GM18520 (cell line): ENCODE data around the gene MZF1.

Experiments used
- ATAC-seq: cut with Tn5 transposase; IDR thresholded peaks from one replicate; pipeline ENCODE4 v1.9.1; 2021; ENCODE audit not compliant: unreplicated experiment

Gene MZF1

GRCh38 chr19:58515259-58515658 lies 57.9 kb downstream of the MZF1 start:
- no peak for ATAC-seq

- ATAC-seq, result no peak
These were observed 58.5 kb downstream of the MZF1 start for GRCh38 chr19:58514564-58515022.

DNA sequence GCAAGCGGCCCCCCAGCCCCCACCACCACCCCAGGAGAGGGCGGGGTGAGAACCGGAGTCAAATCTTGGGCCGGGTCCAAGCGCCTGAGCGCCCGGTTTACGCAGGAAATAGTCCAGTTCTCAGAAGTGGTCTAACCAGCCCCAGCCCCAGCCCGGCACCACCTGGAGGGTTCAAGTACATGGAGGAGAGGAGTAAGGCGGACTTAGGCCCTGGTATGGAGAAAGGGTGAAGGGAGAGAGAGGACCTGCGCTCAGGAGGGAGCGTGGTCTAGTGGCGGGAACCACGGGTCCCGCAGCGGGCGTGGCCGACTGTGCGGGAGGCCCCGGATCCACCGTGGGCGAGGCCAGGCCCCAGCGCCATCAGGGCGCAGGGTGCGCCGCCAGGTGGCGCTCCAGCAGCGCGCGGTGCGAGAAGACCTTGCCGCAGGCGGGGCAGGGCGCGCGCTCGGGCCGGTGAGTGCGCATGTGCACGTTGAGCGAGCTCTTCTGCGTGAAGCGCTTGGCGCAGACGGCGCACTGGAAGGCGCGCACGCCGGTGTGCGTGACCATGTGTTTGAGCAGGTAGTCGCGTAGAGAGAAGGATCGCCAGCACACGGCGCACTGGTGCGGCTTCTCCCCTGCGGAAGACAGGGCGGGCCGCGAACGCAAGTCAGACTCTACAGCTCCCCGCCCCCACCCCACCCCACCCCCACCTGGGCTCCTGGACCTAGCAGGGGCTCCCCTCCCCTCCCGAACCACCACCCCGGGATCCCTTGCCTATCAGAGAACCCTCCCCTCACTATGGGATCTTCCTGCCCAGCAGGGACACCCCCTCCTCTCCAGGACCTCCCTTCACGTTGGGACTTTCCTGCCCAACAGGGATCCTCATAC lies 59.2 kb downstream of the MZF1 start:
- peak; percentile 87 for ATAC-seq

DNA sequence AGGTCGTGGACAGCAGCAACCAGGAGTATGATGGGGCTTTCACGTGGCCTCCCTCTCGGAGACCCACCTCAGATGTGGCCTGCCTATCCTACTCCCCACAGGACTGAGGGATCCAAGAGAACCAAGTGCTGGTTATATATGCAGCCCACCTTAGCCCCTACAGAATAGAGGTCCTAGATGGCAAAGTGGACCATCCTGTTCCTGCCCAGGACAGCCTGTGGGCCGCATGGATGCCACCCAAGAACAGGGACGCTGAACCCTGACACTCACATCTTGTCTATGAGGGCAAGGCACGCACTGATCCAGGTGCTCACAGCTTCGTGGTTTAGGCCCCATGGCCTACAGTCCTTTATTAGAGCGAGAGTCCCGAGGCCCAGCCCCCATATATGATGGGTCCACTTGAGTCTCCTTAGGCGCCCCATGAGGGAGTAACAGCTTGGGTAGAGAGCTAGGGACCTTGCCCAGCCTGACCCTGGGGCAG lies 59.9 kb downstream of the MZF1 start:
- no peak for ATAC-seq
